Activated CD4-positive, alpha-beta T cell treated with anti-CD3 and anti-CD28 coated beads, Interleukin-2, Interleukin-6, amounts not matched to agents 100 ng/mL and 50 ng/mL, durations not matched to agents 16 hours and 8 hours (primary cell): ENCODE measurements around the gene CFAP57.
A peak's percentile ranks its signal among the peaks of the same experiment; 100 is the strongest.

Source experiments
- DNase-seq: peaks from one replicate; pipeline ENCODE4 v3.0.0-alpha.2; 2020

CFAP57 gene

GRCh38 chr1:43256675-43257570 lies 84.8 kb downstream of the CFAP57 start:
- no peak for DNase-seq

GRCh38 chr1:43258370-43258769 lies 86.2 kb downstream of the CFAP57 start:
- DNase-seq = no peak

DNA sequence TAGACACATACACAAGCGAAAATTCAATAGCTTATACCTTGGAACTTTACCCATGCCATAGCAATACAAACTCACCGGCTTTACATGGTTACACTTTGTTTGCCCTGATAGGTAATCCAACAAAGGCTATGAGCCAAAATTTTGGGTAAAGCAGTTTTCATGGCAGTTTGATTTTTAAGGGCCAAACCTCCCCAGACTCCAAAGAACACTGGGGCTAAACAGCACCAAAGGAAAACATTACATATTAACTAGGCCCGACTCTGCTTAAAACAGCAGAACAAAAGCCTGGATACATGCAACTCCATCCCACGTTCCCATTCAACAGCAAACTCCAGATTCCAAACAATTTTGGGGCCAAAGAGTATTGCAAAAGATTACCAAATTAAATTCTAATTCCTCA lies 93.3 kb downstream of the CFAP57 start:
- DNase-seq = no peak

DNA sequence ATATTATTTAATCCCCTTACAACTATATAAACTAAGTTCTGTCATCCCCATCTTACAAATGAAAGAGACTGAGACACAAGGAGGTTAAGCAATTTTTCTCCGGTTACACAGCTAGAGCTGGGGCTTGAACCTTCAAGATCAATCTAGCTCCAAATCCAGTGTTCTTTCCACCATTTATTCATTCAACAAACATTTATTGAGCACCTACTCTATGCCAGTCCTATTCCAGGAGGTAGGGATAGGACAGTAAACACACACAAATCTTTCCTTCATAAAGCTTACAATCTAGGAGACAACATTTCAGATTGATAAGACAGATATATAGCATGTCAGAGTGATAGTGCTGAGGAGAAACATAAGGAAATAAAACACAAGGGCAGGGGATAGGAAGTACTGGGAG lies 94.8 kb downstream of the CFAP57 start:
- DNase-seq = no peak

DNA sequence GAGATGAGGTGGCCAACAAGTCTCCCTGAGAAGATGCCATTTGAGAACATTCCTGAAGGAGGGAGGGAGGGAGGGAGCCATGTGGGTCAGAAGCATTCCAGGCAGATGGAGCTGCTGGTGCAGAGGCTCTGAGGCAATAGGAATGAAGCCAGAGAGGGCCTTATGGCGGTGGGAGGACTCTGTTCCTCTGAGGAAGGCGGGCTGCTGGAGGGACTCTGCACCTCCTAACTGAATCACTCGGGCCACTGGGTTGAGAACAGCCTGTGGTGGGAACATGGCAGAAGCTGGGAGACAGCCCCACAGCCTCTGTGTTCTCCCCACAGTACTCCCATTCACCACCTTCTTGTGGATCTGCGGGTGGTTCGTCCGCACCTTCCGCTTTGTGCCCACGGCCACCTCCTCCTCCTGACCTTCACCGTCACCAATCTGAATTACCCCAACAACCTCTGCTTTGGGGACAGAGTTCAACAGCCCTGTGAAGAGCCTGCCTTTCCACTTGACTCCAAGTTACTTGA lies 95.2 kb downstream of the CFAP57 start:
- DNase-seq = no peak

- DNase-seq = no peak
Observed at GRCh38 chr1:43267818-43268425, 95.8 kb downstream of the CFAP57 start.

DNA sequence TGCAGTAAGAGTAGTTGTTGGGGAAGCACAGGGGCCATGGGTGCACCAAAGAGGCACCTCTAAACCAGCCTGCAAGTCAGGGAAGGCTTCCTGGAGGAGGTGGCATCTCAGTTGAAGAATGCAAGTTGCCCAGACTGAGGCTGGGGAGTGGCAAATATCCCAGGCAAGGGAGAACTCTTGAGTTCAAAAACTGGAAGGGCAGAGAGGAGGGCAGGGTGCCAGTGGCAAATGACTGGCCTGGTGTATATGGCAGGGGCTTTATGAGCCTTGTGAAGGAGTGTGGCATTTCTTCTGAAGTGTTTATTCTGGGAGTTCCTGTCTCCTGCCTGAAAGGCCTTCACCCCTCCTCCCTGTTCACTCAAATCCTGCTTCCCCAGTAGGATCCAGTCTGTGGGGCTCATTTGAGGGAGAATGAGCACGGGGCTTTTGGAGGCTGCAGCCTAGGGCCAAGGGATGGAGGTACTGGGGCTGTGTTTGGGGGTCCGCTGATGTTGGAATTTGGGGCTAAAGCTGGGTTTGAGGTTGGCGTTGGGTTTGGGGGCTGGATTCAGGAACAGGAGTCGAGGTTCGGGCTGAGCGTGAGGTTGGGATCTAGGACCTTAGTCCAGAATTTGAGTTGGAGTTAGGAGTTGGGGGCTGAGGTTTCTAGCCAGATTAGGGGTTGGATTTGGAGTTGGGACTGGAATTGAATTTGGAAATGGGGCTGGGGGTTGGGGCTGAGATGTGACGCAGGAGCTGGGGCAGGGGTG lies 97.7 kb downstream of the CFAP57 start, which contains the start of gene TMEM125:
Gene TMEM125 (plus strand): TSS at position 357 of the 749 bp plus-strand sequence. CDS start 2,740 bp downstream, outside the sequence.
- DNase-seq = no peak

- DNase-seq = no peak
Observed at GRCh38 chr1:43270421-43271095, 98.4 kb downstream of the CFAP57 start.

DNA sequence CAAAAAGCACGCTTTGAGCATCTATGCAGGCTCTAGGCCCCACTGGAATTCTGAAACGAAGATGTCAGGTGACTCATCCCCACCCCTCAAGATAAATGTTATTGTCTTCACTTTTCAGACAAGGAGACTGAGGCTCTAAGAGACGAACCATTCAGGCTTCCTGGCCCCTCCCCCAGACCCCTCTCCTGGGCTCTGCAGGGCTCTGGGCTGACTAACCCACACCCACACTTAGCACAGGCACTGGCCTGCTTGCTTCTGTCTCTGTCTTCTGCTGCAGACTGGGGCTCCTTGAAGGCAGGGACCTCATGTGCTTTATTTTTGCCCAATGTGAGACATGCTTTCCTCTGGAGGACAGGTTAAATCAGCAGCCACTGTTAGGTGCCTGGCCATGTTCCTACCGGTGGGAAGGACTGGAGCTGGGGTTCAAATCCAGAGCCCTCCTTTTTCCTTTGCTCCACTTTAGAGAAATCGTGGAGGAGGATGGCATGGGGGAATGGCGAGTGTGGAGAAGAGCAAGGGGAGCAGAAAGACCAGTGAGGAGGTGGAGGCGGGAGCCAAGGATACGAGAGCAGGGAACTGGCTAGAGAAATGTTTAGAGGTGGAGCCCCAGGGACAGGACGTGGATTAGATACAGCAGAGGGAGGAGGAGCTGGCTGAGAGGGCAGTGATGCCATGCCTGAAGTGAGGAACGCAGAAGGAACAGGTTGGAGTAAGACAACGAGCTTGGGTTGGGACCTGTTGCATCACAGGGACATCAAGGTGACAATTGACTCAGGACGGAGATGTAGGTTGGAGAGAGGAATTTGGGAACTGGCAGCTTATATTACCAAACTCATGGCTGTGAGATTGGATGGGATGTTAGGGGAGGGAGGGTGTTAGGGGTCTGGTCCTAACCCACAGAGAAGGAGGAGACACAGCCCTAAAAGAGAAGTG lies 99.3 kb downstream of the CFAP57 start:
- no peak for DNase-seq

- DNase-seq = no peak
Observed at GRCh38 chr1:43272161-43272560, 100.0 kb downstream of the CFAP57 start.

DNA sequence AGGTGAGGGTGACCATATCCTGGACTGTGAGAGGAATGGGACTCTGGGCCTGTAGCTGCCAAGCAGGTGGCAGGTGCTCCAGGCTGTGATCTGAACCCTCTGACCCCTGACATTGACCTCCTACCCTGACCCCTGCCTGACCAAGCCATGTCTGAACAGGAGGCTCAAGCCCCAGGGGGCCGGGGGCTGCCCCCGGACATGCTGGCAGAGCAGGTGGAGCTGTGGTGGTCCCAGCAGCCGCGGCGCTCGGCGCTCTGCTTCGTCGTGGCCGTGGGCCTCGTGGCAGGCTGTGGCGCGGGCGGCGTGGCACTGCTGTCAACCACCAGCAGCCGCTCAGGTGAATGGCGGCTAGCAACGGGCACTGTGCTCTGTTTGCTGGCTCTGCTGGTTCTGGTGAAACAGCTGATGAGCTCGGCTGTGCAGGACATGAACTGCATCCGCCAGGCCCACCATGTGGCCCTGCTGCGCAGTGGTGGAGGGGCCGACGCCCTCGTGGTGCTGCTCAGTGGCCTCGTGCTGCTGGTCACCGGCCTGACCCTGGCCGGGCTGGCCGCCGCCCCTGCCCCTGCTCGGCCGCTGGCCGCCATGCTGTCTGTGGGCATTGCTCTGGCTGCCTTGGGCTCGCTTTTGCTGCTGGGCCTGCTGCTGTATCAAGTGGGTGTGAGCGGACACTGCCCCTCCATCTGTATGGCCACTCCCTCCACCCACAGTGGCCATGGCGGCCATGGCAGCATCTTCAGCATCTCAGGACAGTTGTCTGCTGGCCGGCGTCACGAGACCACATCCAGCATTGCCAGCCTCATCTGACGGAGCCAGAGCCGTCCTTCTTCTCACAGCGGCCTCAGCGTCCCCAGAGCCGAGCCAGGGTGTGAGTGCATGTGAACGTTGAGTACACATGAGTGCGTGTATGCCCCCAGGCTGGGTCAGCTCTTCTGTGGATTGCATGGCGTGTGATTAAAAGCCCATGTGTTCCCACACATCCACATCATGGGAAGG lies 100.7 kb downstream of the CFAP57 start:
- DNase-seq = no peak

DNA sequence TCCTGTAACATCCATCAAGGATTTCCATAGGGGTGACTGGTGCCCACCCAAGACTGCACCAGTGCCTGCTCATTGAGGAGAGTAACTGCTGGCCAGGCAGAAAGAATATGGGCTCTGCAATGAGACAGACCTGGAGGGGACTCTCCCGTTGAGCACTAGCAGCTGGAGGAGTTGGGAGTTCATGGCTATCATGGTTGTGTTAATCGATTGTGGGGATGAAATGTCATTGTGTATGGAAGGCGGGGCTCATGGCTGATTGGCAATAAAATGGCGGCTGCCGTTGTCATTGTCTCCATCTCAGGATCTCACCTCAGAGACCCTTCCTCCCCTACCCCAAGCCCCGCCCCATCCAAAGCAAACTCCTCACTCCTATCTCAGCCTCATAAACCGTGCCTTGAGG lies 101.6 kb downstream of the CFAP57 start:
- DNase-seq = no peak

- peak; percentile 63 for DNase-seq
Observed at GRCh38 chr1:43274125-43274803, 102.1 kb downstream of the CFAP57 start.

DNA sequence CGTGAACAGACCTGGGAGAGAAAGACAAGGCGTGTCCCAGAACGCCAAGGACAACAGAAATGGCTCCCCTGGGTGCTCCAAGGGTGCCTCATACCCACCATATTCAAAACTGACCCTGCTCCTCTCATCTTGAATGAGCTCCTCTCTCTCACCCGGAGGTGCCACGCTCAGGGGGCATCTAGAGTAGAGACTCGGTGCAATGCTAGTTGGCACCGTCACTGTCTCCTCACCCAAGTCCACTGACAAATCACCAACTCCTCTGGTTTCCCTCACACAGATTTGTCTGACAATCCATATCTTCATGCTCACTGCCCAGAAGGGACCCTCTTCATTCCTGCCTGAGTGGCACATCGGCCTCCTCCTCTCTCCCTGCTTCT lies 102.7 kb downstream of the CFAP57 start:
- DNase-seq = no peak

- DNase-seq = no peak
Observed at GRCh38 chr1:43275826-43276620, 103.9 kb downstream of the CFAP57 start.

DNA sequence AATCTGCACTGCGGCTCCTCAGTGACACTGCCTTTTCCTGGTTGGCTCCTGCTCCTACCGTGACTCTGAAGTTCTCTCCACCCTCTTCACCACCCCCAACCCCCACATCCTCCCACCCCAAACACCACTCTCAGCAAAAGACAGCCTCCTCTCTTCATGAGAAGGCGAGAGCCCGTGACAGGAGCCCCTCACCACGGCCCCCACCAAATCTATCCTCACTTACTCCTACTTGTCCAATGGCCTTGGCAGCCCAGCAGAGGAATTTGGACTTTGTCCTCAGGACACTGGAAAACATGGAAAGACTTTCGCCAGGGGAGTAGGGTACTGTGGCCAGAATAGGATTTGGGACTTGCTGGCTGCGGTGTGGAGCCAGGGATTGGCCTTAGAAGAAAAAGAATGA lies 104.5 kb downstream of the CFAP57 start:
- no peak for DNase-seq

DNA sequence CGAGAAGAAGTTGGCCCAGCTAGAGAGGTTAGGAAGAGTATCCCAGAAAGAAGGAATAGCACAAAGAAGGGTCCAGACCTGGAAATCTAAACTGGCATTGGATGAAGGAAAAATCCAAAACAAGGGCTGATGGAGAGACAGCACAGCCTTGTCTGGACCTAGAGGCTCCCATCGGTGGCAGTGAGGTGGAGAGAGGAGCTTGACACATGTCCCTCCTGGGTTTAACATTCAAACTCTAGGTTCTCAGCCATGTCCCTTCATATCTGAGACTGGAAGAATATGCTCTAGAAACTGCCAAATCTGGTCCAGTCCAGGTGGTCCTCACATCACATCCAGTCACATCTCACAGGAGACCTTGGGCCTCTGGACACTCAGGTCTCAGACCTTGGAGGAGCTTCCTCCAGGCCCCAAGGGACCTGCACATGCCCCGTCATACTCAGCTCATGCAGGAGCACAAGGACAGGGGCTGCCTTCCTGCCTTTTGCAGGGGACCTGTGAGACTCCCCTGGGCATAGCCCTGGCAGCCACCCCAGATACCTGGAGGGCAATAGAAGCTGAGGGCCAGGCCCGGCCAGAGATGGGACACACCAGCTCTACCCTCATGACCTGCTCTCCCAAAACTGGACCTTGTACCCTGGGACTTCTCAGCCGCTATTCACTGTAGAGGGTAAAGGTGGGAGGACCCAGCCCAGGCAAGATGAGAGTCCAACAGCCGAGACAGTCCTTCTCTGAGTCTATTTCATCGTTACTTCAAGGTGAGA lies 105.2 kb downstream of the CFAP57 start:
- no peak for DNase-seq

- no peak for DNase-seq
Observed at GRCh38 chr1:43279161-43279560, 107.0 kb downstream of the CFAP57 start.
